GM11168 (cell line): ENCODE data around the gene BCAP29.

ENCODE experiments used
- in situ Hi-C: fragments of 300-500 bp; cut with MboI; formaldehyde crosslinking; loops from one replicate; pipeline ENCODE4 v1.12.0; 2022; ENCODE audit warnings: low sequenced_read_pairs; ENCODE audit not compliant: unreplicated experiment

BCAP29 gene

DNA sequence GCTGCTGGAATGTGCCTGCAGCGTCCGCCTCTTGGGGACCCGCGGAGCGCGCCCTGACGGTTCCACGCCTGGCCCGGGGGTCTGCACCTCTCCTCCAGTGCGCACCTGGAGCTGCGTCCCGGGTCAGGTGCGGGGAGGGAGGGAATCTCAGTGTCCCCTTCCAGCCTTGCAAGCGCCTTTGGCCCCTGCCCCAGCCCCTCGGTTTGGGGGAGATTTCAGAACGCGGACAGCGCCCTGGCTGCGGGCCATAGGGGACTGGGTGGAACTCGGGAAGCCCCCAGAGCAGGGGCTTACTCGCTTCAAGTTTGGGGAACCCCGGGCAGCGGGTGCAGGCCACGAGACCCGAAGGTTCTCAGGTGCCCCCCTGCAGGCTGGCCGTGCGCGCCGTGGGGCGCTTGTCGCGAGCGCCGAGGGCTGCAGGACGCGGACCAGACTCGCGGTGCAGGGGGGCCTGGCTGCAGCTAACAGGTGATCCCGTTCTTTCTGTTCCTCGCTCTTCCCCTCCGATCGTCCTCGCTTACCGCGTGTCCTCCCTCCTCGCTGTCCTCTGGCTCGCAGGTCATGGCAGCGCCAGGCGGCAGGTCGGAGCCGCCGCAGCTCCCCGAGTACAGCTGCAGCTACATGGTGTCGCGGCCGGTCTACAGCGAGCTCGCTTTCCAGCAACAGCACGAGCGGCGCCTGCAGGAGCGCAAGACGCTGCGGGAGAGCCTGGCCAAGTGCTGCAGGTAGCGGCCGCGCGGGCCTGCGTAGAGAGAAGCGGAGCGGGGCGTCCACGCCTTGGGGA is 81.2 kb downstream of the BCAP29 start:
- in situ Hi-C loops = no loop called here

DNA sequence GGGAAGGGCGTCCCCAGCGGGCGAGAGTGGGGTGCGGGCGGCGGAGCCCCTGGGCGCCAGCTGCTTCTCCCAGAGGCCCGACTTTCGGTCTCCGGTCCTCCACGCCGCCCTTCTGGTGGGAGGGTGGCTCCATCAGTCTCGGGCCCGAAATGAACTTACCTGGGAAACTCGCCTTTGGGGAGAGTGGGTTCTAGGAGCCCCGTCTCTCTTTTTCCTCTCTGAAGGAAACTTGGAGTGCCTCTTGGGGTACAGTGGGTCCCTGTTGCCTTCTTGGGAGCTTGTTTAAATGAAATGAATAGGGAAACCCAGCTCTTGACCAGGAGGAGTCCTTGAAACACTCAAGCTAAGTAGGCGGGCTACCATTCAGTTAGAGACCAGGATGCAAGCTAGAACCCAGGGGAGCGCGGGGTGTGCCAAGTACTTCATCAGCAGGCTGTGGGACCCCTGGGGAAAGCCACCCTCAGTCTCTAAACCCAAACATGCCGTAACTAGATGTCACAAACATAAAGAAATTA is 81.9 kb downstream of the BCAP29 start:
- in situ Hi-C loops = no loop called here

- in situ Hi-C loops = no loop called here
Observed at GRCh38 chr7:107663196-107663595, 83.2 kb downstream of the BCAP29 start.

- in situ Hi-C loops = no loop called here
Observed at GRCh38 chr7:107666790-107667189, 86.7 kb downstream of the BCAP29 start.

DNA sequence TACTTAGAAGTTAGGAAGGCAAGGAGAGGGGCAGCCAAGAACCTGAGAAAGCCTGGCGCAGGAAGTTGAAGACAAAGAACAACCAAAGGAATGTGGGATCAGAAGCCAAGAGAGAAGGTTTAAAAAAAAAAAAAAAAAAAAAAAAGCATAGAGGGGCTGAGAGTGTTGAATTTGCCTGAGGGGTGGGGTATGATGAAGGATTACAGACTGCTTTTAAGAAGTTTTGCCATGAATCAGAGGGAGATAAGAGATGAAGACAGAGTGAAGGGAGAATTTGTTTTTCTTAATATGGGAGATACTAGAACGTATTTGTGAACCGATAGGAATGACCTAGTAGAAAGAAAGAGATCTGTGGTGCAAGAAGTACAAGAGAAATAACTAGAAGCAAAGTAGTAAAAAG is 87.3 kb downstream of the BCAP29 start:
- in situ Hi-C loops = no loop called here

GRCh38 chr7:107668296-107668695 is 88.2 kb downstream of the BCAP29 start:
- in situ Hi-C loops = no loop called here
